OCI-M2 (cell line): ENCODE results near the gene LPP.

Experiments
- DNase-seq: peaks from one replicate; lab custom pipeline; 2025; ENCODE audit not compliant: unreplicated experiment; lab: John Stamatoyannopoulos, UW

The LPP gene

DNA sequence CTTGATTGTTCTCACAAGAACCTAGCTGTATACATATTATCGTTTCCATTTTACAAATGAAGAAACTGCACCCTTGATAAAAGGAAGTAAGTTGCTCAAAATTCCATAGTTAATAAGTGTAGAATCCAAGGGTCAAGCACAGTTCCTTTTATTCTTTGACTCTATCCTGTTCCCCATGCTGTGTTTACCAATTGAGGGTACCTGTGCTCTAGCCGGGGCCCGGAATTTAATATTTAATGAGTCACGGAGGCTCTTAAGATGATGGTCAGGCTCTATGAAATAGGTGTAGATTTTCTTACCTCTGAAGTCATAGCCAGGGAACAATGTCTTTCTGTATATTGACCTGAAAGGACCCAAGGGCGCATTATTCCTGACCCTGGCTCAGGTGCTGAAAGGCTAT lies 65.2 kb downstream of the LPP start:
- DNase-seq = no peak

- no peak for DNase-seq
These were observed 66.3 kb downstream of the LPP start for GRCh38 chr3:188220097-188220788.

GRCh38 chr3:188220988-188221818 lies 67.2 kb downstream of the LPP start:
- no peak for DNase-seq

- DNase-seq = no peak
These were observed 70.0 kb downstream of the LPP start for GRCh38 chr3:188223936-188224335.

DNA sequence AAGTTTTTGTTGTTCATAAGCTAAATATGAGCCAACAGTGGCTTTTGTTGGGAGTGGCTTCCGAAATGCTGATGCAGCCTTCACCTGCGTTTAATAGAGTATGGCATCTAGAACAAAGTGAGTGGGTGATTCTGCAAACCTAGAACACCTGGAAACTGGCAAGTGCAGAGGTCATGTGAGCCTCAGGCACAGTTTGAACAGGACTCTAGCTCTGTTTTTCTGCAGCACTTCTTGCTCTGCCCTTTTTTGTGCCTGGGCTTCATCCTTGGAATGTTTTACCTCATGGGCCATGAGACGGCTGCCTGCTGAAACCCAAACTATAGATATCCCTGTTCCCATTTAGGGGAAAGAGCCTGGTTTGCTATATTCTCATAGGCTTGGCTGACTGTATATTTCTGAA lies 73.5 kb downstream of the LPP start:
- no peak for DNase-seq

- DNase-seq = no peak
These were observed 75.2 kb downstream of the LPP start for GRCh38 chr3:188229177-188229576.

DNA sequence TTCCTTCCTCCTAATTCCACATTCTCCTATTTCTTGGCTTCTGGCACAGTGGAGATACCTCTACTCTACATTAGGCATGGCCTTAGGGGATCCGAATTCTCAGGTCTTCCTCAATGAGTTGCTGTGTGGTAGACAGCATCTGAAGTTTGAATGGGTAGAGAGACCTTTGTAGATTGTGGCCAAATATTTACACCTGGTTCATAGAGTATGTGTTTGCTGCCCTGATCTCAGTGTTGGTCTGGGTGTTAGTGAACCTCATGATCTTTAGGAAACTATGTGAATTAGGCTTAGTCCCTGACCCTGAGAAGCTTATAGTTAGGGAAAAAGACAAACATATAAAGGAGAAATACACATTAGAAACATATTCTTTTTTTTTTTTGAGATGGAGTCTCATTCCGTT lies 75.8 kb downstream of the LPP start:
- DNase-seq = no peak

DNA sequence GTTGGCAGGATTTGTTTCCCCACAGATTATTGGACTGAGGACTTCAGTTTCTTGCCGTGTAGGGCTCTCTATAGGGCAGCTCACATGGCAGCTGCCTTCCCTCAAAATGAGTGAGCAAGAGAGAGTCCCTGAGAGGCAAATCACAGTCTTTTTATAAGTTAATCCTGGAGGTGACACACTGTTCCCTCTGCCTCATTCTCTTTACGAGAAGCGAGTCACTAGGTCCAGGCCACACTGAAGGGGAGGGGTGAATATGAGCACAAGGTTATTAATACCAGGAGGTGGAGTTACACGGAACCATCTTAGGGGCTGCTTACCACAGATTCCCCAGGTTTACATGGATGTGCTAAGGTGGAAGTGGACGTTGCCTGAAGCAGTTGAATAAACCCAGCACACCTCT lies 77.0 kb downstream of the LPP start:
- DNase-seq = no peak

DNA sequence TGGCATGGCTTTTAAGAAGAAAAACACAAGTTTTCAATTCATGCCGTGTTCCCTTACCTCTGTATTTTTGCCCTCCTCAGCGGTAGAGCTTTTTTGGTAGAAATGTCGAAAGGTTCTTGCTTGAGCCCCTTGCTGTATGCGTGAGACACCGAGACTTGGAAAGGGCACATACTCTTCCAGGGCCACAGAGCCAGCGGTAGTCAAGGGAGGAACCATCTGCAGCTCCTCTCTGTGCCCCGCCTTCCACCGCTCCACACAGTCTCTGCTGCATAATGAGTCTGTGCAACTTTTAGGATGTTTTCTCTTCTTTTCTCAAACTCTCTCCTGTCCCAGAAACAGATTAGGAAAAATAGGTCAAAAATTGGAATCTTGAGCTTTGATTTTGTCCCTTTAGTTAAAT lies 77.5 kb downstream of the LPP start:
- no peak for DNase-seq

GRCh38 chr3:188232656-188233055 lies 78.7 kb downstream of the LPP start:
- DNase-seq = no peak

DNA sequence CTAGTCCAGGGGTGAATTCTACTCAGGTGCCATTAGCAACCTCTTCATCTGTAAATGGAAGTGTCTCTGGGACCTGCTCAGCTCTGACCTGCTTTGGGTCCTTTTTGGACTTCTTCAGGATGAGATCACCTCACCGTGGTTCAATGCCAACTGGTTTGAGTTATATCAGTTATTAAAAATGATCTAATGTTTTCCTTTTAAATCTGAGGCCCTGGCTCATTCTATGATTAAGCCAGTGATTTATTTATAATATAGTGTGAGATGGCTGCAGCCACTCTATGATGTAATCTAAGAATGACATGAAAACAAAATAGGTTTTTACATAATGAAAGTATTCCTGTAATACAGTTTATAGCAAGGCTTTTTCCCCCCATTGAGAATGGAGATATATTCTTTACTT lies 79.4 kb downstream of the LPP start:
- no peak for DNase-seq

- no peak for DNase-seq
These were observed 80.2 kb downstream of the LPP start for GRCh38 chr3:188234132-188234531.

DNA sequence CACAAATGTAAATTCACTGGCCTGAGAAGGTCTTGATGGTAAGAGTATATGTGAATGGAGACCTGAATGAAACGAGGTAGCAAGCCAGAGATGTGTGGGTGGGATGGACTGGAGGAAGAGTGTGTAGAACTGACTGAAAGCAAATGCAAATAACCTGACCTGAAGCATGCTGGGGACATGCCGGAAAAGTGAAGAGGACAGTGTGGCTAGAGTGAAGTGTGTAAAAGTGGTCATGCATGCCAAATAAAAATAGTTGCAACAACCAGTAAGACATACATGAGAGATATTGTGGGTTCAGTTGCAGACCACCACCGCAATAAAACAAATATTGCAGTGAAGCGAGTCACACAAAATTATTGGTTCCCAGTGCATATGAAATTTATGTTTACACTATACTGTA lies 82.3 kb downstream of the LPP start:
- no peak for DNase-seq

DNA sequence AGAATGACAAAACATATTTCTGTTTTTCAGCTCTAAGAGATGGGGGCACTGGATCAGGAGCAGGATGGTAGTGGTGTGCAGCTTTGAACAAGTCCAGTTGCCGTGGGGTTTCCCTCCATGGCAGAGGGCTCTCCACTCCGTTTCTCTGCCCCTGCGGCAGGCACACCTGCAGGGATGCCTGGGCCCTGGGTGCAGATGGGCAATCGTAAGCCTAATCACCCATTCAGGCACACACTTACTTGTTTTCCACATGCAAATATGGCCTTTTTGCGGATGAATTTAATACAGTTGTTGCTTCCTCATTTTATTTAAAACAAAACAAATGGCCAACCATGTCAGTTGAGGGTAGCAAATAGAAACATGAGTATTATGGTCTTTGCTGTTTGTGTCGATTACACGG lies 85.1 kb downstream of the LPP start:
- DNase-seq = no peak

DNA sequence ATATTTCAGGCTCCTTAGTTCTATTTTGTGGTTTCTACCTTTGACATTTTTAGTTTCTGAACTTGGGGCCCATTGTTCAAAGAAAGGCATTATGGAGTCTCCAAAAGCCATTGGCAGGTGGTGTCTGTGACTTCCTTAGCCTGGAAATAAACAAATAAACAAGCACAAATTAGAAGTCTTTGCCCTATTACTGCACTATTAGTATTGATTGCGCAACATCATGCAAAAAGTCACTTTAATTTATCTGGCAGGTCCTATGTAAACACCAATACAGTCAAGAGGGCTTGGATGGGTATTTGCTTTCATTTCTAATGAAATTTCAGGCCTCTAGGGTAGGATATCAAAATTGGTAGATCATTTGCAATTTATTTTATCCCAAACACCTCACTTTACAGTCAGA lies 85.6 kb downstream of the LPP start:
- no peak for DNase-seq

DNA sequence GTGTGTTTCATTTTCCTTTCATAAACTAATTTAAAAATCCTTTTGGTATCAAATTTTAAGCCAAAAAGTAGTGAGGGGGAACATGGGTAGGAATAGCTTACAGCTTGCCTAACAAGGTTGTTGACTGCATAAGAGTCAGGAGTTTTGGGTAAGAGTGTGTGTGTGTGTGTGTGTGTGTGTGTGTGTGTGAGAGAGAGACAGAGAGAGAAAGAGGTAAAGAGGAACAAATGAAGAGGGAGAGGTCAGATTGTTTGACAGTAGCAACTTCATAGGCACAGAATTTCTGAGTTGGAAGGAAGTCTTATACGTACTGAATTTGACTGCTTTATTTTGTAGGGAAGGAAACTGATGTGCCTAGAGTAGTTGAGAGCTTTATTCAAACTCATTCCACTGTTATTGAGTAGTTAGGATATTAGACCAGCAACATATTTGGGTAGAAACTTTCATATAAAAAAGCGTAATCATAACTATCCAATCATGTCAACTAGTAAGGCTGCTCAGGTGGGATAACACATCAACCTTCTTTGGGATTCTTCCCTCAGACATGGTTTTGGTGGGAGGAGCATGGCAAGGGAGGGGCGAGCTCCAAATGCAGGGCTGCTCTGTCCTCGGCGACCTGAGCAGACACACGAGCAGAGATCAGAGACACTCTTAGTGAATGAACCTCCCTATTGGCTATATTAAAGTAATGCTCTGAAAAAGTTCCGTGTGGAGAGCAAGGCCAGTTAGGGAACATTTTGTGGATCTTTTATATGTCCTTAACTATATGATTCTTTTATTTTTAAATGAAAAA lies 86.4 kb downstream of the LPP start:
- no peak for DNase-seq

DNA sequence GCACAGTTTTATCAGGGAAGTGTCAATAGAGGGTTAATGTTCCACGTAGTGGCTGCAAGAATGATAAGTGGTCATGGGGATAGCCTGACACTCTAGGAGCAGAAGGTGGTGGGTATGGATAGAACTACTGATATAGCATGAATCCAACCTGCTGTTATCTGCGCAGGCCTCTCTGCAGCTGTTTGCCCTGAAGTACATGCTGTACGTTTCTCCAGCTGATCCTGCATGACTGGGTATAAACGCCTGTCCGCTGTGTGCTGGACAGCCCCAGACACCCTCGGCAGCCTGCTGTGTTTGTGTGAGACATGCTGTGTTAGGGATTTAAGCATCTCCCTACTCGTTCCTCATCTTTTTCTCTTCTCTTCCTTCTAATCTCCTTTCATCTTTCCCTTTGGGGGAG lies 87.1 kb downstream of the LPP start:
- DNase-seq = no peak

- no peak for DNase-seq
These were observed 87.9 kb downstream of the LPP start for GRCh38 chr3:188241883-188242282.

DNA sequence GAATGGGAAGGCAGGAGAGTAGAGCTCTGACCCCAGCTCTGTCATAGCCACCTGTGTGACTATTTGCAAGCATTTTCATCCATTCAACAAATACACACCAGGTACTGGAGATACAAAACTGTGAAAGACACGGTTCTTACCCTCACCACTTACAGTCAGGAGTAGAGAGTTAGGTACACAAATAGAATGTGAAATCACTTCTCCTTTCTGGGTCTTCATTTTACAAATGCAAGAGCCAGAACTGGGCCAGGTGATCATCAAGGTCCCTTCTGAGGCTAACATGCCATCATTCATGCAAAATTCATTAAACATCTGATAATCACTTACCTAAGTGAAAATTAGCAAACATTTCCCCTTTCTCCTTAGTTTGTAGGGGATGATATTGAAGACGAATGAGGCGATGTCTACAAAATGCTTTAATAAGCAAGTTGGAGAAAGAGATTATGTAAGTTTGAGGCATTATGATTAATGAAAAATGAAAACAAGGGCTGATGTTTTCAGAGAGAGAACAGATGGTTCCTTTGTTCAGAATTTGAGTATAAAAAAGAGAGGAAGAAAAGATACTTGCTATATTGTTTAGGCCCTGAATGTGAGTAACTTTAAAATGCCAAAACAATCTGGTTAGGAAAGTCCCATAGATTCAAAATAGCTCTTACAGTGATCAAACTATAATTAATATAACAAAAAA lies 88.6 kb downstream of the LPP start:
- DNase-seq = no peak

- DNase-seq = no peak
These were observed 89.3 kb downstream of the LPP start for GRCh38 chr3:188243124-188243795.

DNA sequence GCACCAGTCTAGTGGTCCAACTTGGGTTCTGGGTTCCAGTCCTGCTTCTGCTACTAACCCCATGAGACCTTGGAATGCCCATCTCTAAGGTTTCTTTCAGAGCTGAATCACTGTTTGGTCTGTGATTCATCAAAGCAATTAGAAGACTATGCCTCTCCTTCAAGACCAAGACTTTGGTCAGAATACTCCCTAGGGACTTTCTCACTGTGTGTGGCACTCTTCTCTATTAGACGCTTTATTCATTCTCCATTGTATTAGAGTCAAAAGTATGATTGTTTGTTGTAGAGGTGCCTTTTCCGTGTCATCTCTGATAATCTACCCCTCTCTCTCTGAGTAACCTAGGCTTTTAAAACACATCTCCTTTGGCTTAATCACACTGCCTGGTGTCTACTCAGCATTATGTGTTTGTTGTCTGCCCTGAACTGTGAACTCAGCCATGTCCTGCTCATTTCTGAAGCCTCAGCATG lies 90.5 kb downstream of the LPP start:
- DNase-seq = no peak
